Dermis blood vessel endothelial cell (primary cell): ENCODE results near the gene PPID. TPM values are rescaled to one million over a fixed set of nuclear protein-coding genes. Genes with fewer than 3 reads are reported as not detected.
"Not testable (repeated sequence)": the region's sequence is repeated elsewhere in the genome, so short reads cannot be mapped to it uniquely, and the experiment has no call there.

ENCODE experiments used
- DNase-seq: peaks from one replicate; pipeline ENCODE4 v3.0.0; 2010
- total RNA-seq: library from RNA; depleted of rRNA; stranded (reverse); fragments of >200 nt; gene quantifications from 2 replicates; pipeline ENCODE4 v1.2.3, GENCODE V29; 2014

Gene PPID
- total RNA-seq: 26.4 and 35.1 TPM in 2 replicates

DNA sequence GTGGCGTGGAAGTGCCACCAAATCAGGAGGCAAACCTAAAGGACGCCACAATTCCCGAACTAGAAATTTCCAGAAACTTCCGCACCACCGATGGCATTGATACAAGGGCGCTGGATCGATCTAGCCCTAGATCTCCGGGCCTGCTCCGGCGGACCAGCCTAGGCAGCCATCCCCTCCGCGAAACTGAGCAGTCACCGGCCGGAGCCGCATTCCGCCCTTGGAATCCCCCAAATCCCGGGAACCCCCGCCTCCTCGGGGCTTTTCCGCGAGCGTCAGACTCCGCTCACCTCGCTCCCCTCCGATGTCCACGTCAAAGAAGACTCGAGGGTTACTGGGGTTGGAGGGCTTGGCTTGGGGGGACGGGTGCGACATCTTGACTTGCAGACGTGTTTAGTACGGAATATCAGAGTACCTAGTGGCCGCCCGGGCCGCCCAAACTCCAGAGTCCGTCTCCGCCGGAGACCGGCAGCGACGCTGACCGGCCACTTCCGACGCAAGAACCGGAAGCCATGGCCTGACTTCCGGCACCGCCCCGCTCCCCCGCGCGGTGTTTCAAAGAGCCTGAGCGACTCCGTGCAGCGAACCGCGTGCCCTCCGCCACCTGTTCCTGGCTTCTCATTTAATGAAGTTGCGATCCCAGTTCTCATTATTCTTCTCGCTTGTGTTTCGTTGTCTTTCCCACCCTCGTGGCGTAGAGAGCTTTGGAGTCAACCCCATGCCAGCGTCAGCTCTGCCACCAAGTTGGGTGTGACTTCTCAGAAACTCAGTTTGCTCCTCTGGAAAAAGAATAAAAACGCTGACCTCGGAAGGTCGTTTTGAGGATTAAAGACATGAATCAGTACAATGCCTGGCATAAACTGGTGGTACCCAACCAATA, at the start of gene PPID:
TSS of gene PPID (minus strand) at position 480 of the 877 bp plus-strand sequence. CDS start at position 372, 108 bp downstream.
- DNase-seq: peak; percentile 78

DNA sequence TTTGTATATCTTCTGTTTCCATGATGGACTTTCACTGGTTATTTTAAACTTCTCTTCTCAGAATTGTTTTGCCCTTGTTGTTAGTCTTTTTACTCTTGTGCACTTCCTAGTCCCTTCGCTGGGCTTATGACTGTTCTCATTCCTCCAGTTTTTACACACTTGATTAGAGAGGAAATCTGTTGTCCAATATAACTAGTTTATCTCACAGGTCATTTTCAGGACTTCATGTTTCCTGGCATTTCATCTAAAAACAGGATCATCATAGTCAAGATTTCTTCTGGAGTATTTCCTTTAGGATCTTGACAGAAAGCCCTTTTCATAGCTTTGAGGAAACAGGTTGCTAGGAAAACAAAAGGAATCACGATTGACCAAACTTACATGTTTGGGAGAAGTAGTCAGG, 48.6 kb upstream of the PPID start:
- peak; percentile 86 for DNase-seq

DNA sequence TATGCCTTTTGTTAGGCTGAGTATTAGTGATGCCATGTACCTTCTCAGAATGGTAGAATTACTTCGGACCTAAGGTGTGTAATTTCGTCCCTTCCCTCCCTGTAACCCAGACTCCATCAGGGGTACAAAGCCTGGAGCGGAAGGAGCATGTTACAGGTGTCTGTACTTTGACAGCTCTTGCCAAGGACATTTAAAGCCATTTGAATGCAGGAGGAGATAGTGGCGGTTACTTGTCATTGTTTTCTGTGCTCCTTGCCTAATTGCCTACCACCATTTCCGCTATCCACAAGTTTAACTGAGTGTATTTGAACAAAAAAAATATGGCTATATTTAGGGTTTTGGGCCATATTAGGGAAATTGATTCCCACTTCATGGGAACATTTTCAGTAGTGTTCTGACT, 47.5 kb upstream of the PPID start:
- no peak for DNase-seq

DNA sequence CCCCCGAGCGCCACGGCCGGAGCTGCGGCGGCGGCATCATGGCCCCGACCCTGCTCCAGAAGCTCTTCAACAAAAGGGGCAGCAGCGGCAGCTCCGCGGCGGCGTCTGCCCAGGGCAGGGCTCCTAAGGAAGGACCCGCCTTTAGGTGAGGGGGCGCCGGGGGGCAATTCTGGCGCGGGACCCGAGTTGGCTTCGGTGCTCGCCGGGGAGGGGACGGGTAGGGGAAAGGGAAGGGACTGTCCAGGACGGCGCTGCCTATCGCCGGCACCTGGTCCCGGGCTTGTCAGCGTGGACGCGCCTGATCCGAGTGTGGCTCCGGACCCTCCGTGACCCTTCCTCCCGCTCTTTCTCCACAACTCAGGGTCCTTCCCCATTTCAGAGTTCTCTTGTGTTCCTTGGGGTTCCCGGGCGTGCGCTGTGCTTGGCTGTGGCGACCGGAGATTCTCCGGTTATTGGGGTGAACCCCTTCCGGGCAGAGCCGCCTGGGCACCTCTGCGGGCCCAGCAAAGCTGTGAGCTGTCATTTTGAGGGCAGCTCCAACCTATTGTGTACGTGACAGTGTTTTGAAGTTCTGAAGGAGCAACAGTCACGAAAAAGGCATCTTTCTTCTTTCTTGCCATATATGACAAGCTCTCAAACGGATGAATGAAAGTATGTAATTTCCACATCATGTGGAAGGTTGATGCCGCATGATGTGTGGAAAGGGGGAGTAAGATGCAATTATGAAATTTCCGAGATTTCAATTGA, 46.2 kb upstream of the PPID start:
- peak; percentile 38 for DNase-seq

DNA sequence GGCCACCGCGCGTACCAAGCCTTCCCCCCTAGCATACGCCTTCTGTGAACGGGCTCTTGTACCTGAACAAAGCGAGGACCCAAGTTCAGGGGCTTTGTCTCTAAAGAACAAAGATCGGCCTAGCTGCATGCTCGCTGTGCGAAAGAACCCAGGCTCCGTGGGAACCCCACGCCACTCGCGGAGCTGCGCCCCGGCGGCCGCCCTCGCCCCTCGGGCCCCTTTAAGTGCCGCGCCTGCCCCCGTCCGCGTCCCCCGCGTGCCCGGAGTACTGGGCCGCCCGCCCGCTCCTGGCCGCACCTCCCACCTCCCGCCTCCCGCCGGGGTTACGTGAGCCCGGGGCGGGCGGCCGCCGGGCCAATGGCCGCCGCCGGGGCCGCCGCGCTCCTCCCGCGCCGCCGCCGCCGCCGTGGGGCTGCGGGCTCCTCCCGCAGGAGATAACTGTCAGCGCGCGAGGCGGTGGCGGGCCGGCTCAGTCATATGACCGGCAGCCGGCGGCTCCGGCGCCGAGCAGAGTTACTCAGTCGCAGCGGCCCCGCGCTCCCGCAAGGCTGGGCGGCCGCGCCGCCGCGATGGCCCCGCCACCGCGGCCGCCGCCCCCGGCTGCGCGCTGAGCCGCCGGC, 45.5 kb upstream of the PPID start, which contains the start of gene FNIP2:
TSS of gene FNIP2 (plus strand) at position 472 of the 620 bp plus-strand sequence. CDS start 187 bp downstream, outside the sequence.
- DNase-seq: peak; percentile 83

DNA sequence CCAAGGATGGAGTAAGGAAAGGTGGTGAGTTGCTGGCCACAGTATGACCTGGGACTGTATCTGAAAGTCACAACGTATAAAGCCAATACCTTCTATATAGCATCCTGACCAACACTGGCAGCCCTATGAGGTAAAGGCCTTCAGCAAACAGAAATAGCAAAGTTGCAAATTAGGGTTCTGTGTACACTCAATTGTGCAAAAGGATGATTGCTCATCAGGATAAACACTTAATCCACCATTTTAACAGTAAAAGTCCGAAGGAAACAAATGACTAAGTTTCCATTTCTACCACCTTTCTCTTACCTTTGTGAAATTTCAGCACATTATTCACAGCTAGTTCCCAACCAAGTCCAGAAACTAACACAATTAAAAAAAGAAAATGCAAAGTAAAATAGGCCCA, 44.3 kb upstream of the PPID start:
- no peak for DNase-seq

DNA sequence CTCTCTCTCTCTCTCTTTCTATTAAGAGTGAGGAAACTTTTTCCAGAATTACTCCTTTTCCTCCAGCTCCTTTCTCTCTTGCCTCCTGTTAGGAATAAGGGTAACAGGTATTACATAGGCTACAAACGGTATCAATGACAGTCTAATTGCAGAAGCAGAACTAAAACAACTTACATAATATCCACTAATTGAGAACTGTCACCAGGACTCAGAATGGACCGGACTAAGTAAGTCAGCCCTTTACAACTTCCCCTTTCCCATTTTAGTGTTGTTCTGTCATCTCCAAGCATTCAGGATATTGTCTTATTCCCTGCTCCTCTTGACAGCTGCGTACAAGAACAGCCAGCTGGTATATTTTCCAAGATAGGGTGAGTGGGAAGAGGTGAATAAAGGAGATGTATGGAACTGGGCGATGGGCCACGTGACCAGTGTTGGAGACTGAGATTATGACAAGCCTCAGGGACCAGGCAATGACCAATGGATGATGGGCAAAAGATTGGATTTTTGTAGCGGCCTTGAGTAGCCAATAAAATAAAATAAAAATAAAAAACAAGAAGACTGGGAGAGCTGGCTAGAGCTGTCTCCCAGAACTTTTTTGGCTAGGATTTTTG, 43.3 kb upstream of the PPID start:
- DNase-seq: no peak

DNA sequence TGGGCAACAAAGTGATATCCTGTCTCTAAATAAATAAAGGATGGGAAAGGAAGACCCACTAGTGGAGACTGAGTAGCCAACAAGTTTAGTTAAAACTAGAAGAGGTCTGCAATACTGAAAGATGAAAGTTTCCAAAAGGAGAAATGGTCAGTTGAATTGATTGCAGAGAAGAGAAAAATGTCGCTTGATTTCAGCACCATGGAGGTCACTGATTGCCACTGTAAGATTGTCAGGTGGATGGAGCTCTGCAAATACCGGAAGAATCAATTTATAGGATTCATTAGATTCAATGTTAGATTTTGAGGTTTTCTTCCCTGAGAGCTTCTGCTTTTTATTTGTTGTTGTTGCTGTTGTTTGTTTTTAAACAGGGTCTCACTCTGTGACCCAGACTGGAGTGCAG, 40.3 kb upstream of the PPID start:
- DNase-seq: no peak

DNA sequence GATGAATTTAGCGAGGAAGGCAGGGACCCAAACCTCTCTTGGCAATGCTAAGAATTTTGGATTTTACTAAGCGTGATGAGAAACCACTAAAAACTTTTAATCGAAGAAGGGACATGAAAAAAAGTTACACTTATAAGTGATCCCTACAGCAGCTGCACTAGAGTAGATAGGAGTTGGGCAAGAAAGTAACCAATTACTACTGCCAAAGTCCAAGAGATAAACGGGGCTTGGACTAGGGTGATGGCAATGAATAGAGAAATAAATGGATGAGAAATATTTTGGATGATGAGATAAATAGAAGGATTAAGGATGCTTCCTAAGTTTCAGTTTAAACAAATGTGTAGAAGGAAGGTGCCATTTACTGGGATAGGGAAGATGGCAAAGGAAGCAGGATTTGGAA, 39.4 kb upstream of the PPID start:
- no peak for DNase-seq

DNA sequence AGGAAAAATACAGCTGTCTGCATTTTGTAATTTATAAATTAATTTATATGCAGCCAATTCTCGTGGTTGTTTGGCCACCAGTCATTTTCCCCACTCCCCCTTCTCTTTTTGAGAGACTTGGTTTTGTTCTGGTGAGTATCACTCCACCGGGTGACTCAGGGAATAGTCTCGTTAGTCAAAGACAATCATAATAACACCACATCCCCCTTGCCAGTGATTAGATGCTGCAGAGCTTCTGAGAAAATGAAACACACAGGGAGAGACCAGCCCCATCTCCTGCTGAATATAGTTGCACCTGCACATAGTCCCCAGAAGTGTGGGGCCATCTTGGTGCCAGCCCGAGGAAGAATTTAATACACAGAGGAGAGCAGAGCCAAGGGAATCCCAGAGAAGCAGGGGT, 37.7 kb upstream of the PPID start:
- no peak for DNase-seq

DNA sequence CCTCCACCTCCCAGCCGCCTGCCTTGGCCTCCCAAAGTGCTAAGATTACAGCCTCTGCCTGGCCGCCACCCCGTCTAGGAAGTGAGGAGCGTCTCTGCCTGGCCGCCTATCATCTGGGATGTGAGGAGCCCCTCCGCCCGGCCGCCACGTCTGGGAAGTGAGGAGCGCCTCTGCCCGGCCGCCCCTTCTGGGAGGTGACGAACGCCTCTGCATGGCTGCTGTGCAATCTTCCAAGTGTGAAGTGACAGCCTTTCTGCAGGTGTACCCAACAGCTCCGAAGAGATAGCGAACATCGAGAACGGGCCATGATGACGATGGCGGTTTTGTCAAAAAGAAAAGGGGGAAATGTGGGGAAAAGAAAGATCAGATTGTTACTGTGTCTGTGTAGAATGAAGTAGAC, 36.3 kb upstream of the PPID start:
- not testable (repeated sequence) for DNase-seq

DNA sequence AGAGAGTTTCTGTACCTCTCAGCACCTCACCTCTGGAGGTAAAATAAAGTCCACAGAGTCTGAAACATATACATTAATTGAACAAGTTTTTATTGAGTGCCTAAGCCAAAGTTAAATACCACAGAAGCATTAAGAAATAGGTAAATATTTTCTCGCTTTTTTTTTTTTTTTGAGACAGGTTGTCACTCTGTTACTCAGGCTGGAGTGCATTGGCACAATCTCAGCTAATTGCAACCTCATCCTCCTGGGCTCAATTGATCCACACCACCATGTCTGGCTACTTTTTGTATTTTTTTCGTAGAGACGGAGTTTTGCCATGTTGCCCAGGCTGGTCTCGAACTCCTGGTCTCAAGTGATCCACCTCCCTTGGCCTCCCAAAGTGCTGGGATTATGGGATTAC, 35.5 kb upstream of the PPID start:
- no peak for DNase-seq

DNA sequence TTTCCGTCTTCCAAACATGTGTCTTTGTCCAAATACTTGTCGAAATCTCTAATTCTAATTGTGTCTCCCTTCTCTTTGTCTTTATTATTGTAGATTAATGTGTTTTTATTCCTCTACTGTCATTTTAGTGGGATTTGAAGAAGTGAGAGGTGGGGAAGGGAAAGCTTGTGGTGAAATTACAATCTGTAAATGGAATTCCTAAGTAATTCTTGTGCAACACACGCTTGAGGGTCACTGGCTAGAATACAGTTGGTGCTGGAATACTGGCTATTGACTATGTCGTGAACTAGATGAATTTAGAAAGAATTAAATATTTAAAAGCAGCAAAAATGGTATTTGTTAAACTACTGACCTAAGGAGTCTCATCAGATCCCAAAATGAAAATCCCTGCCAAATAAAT, 34.9 kb upstream of the PPID start:
- DNase-seq: no peak

DNA sequence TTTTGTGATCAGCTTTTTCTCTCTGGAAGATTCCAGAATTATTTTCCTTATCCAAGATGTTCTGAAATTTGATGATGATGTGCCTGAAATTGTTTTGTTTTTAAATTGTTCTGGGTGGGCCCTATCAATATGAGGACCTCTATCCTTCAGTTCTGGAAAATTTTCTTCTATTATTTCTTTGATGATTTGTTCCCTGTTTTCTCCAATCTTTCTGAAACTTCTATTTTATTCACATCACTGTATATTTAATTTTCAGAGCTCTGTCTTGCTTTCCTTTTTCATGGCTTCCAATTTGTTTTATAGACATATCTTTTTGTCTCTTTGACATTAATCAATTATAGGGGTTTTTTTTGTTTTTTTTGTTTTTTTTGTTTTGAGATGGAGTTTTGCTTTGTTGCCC, 33.4 kb upstream of the PPID start:
- DNase-seq: no peak

DNA sequence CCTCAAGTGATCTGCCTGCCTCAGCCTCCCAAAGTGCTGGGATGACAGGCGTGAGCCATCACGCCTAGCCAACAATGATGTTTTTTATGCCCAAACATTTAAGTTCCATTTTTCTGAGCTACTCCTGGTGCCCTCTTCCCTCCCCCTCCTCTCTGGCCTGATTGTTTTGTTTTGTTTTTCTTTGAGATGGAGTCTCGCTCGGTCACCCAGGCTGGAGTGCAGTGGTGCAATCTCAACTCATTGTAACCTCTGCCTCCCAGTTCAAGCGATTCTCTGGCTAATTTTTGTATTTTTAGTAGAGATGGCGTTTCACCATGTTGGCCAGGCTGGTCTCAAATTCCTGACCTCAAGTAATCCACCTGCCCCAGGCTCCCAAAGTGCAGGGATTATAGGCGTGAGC, 32.6 kb upstream of the PPID start:
- not testable (repeated sequence) for DNase-seq

DNA sequence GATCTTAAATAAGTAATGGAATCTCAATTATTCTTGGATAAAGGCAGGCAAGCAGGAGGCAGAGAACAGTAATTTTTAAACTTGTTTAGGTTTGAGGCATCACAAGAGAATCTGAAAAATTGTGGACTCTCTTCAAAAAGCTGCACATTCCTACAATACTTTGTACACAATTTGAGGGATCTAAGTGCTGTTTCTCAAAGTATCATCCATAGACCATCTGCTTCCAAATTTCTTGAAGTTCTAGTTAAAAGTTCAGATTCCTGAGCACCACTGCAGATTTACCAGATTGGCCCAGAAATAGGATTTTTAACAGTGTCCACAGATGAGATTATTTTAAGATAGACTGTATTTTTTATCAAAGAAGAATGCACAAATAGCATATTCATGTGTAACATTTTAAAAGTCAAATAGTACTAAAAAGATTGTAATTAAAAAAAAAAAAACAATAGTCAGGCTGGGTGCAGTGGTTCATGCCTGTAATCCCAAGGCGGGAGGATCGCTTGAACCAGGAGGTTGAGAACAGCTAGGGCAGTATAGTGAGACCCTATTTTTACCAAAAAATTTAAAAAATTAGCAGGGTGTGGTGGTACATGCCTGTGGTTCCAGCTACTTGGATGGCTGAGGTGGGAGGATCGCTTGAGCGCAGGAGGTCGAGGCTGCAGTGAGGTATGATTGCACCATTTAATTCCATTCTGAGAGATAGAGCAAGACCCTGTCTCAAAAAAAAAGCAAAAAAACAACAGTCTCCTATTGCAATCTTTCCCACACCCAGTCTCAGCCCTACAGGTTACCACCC, 31.4 kb upstream of the PPID start:
- DNase-seq: no peak

DNA sequence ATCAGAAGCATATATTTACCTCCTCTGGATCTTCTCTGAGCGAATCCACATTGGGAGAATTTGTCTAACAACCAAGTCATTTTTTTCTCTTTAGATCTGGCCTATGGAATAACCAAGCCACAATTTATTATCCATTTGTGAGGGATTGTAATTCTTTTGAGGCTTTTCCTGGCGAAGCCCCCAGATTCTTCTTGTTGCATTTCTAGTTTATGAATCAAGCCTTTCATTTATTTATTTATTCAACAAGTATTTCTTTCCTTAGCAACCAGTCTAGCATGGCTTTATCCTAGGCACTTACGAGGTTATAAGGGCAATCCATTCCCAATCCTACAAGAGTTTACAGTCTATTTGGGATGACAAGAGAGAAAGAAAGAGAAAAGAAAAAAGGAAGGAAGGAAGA, 27.2 kb upstream of the PPID start:
- no peak for DNase-seq

DNA sequence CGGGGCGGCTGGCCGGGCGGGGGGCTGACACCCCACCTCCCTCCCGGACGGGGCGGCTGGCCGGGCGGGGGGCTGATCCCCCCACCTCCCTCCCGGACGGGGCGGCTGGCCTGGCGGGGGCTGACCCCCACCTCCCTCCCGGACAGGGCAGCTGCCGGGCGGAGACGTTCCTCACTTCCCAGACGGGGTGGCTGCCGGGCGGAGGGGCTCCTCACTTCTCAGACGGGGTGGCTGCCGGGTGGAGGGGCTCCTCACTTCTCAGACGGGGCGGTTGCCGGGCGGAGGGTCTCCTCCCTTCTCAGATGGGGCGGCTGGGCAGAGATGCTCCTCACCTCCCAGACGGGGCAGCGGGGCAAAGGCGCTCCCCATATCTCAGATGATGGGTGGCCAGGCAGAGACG, 23.3 kb upstream of the PPID start:
- DNase-seq: not testable (repeated sequence)

DNA sequence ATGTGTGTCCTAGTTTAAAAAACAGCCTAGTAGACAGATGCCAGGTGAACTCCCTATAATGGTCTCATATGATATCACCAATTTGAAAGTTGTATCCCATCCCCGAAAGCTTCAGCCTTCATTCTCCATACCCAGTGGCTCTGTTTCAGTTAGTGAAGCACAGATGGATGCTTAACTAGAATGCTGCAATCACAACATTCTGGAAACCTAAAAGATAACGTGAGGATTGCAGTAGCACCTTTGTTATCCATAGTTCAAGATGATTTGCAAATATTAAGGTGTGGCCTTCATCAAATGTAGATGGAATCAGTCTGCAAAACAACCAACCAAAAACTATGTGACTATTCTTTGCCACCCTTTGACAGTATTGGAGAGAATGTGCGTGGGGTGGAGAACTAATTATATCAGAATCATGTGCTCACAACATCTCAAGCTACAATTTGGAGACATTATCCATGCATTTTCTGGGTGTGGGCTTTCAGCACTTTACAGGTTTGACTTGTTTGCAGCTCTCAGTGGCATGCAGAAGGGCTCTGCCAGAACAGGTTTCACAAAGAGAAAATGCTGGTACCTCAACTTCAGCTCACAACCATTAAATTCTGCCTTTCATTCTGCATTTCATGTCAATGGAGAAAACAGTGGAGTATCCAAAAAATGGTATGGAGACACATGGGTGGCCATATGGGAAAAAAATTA, 18.3 kb upstream of the PPID start:
- no peak for DNase-seq

DNA sequence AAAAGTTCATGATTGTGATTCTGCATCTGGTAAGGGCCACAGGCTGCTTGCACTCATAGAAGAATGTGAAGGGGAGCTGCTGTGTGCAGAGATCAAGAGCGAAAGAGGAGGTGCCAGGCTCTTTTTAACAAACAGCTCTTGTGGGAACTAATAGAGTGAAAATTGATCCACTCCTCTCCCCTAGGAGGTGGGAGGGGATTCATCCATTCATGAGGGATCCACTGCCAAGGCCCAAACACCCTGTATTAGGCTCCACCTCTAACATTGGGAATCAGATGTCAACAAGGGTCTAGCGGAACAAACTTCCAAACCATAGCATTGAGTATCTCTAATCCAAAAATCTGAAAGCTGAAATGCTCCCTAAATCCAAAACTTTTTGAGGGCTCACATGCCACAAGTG, 16.4 kb upstream of the PPID start:
- DNase-seq: no peak

DNA sequence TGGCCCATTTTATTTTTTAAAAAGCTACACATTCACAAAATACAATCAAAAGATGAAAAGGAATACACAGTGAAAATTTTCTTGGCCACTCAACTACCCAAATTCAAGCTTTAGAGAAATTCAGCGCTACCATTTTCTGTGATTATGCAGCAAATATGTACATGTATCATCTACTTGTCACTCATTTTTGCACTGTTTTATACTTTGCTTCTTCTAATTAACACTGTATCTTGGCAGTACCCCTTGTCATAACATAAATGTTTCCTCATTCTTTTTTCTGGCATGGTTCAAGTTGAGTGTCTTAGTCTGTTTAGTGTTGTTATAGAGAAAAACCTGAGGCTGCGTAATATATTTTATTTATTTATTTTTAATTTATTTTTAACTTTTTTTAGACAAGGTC, 15.7 kb upstream of the PPID start:
- DNase-seq: no peak
